ENCODE results near the gene SEMA5A.

Gene SEMA5A

DNA sequence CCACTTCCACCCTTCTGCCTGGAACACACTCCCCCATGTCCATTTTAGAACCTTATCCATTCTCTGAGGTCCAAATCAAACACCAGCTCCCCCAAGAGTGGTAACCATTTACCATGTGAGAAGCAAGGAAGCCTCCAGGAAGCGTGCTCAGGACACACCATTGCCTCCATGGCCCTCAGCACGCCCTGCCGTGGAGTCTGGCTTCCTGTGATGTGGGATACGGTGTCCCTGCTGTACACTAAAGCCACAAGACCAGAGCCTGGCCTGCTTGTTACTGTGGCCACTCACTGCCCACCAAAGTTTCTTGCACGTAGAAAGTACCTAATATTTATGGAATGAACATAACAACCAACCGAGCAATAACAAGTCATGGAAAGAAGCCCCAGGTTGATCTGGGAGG lies 151.7 kb downstream of the SEMA5A start:
- DNase-seq = no peak

DNA sequence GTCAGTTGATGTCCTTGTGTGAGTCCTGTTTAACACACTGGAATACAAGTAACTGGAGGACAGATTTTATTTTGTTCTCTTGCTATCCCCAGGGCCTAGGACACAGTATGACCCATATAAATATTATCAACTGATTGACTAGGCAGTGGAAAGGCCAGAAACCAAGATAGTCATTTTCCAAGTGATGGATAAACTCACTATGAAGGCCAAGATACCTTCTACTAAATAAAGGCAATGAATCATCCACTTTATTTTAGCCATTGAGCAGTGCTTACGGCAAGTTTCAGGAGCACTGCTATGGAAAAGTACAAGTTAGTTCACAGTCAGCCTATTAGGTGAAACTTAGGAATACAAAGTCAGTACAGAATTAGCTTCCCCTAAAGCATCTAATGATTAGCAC lies 153.2 kb downstream of the SEMA5A start:
- no peak for DNase-seq

DNA sequence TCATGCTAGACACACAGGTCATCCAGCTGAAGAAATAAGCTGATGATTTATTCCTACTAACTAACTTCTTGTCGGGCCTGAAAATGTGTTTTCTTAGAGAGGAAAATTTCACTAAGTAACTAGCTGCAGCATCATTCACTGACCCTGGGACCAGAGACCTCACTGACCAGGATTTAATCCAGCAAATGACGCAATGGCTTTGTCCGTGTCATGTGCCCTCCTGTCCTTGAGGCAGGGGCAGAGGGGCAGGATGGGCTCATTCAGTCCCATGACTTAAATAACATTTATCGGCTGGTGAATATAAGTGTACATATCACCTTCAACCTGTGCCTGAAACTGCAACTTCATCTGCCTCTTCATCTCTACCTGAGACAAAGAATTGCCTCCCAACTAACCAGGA lies 154.8 kb downstream of the SEMA5A start:
- DNase-seq = no peak

DNA sequence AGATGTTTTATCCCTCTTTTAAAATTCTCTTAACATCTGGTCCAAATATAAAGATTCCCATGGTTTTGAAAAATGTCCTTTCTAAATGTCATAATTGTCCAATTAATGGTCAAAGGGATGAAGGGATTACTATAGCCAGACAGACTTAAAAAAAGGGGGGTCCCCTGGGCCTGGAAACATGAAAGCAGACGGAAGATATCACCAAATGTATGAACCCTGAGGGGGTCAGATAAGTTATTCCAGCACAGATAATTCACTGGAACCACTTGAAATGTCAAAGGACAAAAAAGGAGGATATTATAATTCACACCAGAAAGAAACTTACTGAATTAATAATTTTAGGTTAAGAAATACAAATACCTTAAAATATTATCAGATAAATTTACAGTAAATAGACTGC lies 155.8 kb downstream of the SEMA5A start:
- no peak for DNase-seq

DNA sequence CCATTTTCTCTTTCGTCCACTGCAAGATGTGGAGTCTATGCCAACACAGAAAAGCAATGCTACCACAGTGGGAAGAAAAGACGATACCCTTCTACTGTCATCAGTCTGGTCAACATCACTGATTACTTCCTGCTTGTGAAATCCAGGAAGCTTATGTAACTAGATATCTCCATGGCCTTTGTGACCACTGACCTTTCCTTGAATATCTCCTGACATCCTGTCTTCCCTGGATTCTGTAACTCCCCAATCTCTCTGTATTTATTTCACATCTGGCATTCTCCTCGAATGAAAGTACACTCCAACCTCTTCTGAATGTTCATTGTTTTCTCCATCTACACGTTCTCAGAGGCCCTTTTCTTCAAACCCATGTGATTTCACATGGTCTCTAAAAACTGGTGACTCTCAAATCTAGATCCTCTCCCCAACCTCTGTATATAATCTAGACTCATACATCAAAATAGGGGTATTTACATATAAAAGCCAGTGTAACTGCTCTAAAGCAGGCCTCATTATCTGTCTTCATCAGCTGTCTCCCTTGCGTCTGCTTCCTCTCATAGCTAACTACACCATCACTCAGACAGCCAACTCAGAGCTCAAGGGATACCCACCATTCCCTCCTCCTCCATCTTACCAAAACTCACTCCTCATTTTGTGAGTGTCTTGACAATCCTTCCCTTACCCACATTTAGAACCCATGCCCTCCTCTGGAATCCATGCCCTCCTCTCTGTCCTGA lies 156.8 kb downstream of the SEMA5A start:
- DNase-seq = no peak

DNA sequence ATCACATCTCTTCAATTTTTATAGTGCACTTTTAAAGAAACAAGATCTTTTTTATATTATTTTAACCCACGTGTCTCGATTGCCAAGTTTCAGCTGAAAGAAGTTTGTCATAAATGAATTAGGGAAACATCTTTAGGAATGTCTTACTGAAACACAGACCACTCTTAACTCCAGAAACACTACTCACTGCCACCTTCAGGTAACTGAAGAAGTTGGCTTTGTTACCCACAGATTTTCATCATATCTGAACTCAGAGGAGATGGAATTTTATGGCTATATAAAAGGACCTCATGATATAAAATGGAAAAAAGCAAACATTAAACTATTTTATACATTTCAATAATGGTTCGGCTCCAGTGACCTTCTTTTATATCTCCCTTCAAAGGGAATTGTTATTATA lies 158.0 kb downstream of the SEMA5A start:
- DNase-seq = no peak

DNA sequence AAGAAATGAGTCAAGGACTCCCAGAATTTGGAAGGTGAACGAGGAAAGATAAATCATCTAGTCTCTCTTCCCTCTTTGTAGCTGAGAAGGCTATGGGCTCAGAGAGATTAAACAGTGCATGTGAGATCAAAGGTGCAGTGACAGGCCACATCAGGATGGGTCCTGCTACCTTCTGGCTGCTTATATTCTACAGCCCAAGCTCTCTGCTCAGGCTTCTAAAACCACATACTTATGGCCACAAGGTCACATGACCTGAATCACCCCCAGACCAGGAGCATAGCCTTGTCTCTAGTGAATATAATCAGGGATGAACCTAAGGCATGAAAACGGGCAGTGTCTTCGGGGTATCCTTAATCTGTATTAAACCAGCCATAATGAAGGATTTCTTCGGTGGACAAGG lies 158.9 kb downstream of the SEMA5A start:
- no peak for DNase-seq

DNA sequence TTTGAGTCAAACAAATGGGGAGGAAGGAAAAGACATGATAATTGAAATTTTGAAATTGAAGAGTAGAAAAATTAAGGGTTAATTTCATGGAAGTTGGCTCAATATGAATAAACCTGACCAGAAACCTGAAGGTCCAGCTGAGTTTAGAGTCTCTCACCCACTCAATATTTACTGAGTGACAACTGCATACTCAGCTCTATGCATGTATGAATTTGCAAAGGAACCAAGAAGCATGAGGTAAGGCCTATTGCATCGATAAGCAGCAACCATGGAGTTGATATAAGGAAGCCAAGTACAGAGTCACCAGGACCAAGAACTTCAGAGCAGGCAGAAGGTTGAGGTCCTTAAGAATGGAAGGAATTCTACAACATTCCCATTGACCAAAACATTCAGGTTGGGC lies 163.4 kb downstream of the SEMA5A start:
- no peak for DNase-seq

DNA sequence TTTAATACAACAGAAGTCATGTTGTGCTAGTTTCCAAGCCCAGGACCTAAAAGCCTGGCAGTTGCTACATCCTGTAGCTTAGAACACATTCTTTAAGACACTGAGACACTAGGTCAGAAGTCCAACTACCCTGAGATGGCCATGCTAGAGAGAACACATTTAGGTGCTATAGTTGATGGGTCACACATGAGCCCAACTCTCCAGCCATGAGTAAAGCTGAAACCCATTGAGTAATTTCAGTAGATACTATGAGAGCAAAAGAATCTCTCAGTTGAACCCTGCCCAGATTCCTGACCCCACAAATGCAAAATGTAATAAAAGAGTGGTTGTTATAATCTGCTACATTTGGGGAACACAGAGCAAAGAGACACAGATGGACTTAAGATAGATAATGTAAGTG lies 164.4 kb downstream of the SEMA5A start:
- no peak for DNase-seq

DNA sequence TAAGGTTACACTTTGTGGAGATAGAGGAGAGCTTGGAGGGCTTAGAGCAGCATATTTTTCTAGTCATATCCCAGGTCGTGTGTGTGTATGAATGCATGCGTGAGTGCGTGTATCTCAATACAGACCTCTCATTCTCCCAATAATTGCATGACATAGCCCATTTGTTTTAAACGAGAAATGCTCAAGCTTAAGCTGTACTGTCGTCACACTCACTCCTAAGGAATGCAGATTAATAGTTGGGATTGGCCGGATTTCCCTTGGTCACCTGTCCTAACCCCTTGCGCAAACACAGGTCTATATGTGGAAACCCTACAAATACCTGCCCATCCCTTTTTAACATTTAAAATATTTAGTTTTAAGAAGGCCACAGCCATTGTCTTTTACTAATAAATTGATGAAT lies 165.8 kb downstream of the SEMA5A start:
- DNase-seq = no peak

DNA sequence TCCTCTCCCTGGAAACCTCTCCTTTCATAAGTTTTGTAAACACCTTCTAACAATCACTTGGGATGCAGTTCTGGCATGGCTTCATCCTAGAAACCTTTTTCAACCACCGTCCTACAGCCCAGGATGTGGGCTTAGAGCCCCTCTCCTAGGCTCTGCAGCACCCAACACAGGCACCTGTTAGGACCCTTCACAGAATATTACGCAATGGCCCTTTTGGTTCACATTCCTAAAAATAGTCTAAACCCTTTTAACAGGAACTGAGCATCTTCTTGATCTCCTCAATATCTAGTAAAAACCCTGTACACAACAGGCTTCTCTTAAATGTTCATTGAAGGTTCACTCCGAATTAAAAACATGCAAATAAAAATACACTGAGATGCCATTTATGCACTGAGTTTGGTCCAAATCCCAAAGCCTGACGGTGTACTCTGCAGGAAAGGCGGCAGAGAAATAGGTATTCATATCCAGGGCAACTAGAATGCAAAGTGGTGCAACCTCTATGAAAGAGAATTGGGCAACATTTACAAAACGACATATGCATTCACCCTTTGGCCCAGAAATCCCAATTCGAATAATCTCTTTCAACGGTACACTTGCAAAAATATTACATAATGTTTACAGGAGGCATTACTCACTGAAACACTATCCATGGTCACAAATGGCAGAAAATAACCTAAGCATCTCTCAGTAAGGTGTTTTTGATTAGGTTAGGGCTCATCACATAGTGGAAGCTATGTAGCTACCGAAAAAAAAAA lies 169.3 kb downstream of the SEMA5A start:
- DNase-seq = no peak

DNA sequence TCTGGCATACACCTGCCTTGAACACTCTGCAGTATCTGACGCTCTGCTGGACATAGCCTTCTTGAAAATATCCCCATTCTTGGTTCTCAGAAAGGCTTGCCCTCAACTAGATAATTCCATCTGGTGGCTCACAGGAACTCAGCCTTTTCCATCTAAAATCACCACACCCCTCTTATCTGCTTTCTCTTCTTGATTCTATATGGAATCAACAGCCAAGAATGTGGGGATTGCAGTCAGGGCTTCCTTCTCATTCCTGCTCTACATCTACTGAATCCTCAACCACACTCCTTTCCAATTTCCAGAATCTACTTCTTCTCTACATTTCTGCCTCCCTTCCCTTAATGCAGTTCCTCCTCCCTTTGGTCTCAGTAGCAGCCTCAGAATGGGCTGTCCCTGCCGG lies 170.1 kb downstream of the SEMA5A start:
- DNase-seq = no peak

DNA sequence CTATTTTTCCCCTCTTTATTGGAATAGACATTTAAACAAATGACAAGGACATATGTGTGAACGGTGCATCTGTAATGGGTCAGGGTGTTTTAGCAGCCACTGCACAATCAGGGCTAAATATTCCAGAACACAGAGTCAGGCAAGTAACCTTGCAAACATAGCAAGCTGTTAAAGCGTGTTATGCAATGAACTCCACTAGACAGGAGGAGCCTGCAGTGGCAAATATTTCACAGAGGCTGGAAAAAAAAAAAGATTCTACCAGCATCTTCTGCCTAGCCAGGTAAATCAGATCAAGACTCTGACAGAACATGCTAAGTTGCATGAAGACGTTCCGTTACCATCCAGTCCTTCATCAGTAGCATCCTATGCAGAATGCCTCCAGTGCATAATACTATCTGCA lies 171.8 kb downstream of the SEMA5A start:
- DNase-seq = no peak

DNA sequence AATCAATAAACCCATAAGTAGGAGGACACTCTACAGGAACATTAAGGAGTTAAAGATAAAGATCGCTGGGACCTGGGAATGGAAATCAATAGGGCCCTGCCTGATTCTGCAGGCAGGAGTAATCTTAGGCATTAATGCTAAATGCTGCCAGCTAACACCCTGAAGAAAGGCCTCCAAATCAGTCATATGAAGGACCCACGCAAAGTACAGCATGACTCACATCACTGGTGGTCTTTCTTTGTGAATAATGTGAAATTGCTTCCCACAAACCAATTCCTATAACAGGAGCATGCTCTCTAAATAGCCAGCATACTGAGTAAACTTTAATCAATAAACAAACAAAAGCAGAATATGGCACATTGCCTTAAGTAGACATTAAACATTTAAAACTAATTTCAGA lies 172.3 kb downstream of the SEMA5A start:
- DNase-seq = no peak

DNA sequence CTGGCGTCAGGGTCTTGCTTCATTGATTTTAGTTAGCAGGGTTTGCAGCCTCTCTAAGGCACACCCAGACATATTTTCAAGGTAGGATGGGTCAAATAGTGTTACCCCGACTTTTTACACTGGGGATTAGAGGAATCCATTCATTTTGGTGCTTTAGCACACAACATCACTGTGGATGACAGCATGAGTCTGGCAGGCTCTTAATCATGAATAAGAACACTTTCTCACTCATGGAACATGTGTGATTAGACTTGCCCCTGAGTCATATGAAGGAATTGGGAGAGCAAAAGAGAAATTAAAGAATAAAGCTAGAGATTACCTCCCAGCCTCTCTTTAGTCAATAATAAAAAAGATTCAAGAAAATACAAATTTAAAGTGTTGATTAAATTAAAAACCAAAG lies 175.6 kb downstream of the SEMA5A start:
- no peak for DNase-seq

DNA sequence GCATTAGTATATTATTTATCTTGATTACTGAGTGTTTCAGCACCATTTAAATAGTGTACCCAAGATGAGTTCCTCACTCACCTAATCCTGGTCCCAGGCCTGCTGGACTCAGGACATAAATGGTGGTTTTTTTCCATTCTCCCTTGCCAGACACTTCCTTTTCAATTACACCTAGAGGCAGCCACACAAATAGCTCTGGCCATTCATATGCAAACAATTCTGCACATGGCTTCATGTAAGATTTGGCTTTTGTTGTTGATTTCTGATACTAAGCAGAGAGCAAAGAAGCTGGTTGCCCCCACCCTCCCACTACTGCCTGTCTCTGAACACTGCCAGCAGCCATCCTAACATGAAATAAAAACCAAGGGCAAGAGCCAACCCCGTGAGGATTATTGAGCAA lies 180.4 kb downstream of the SEMA5A start:
- DNase-seq = no peak

DNA sequence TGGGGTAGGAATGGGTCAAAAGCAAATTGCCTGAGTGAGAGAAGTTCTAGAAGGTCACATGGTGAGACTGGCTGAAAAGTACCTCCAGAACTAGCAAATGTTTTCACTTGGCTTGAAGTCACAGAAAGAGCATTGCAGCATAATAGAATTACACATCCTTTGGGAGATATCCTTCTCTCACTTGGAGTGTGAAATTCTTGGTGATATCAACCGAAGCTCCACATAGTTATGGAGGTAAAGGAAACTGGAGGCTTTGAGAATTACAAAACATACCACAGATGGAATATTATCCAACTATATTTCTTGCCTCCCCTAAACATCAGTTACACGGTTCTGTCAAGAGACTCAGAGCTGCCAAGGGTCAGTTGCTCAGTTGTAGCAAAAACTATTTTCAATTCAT lies 182.4 kb downstream of the SEMA5A start:
- DNase-seq = no peak

DNA sequence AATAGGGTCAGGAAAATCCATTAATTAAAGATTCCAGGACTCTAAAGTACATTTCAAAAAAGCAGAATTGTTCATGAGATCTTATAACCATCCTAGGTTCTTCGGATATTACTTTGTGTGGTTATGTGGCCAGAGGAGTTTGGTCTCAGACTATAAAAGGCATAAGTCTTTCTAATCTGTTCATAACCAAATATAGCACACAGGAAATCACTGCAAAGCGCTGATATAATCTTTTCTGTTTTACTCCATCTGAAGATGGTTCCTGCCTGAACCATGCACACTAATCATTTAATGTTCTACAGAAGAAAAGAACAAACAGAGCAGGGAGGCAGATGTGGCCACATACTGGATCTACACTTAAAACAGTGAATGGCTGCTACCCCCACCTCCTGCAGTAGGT lies 182.8 kb downstream of the SEMA5A start:
- DNase-seq = no peak

DNA sequence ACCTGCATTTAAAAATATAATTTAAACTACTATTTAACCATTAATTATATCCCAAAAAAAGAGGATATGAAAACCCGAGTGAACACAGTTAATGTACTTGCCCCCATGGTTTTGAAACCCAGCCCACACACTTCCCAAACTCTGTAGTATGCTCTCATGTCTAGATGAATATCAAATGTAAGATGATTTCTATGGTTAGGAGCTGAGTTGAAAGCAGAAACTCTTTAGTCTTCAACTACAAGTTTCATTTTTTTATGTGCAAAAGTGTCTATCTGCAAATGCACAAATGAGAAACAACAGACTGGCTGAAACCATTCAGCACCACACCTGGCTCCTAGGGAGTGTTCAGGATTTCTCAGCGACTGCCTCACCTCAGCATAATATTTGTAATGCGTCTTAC lies 183.3 kb downstream of the SEMA5A start:
- DNase-seq = no peak

DNA sequence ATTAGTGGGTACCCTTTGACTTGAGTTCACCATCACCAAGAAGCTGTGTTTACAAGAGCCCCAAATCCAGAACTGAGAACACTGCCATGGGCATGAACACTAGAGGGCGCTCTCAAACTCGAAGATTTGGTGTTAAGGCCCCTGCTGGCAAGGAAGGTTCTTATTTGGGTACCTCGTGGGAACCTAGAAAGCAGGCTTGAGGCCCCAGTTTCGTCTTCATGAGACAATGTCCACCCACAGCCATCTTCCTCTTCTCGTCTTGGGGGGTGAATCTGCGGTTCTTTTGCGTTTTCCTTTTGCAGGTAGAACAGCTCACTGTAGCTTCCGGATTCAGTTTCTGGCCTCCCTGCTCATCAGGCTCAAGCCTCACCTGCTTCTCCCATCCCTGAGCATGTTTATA lies 184.0 kb downstream of the SEMA5A start:
- DNase-seq = no peak

DNA sequence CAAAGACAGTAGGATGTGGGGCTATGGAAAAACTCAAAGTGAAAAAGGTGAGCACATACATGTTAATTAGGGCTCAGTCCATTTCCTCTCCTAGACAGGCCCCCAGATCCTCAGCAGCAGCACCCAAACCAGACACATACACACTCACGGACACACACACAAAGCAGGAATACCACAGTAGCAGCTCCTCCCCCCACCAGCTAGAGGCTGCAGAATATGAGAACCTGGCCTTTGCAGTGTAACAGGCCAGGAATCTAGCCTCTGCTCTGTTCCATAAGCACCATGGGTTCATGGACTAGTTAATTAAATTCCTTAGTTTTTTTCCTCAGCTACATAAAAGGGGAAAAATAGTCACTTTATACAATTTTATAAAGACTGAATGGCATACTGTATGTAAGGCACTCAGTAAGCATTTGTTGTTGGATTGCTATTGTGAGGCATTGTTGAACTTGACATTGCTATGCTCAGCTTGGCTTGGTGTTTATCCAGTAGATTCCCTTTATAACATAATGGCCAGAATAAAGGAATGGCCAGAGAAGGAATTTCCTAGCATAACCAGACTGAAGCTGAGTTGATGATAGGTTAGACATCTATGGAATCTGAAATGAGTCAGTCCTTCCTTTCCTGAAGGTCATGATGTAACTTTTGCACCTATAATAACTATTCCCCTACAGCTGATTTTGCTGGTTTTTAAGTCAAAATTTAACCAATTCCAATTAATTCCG lies 186.8 kb downstream of the SEMA5A start:
- no peak for DNase-seq

DNA sequence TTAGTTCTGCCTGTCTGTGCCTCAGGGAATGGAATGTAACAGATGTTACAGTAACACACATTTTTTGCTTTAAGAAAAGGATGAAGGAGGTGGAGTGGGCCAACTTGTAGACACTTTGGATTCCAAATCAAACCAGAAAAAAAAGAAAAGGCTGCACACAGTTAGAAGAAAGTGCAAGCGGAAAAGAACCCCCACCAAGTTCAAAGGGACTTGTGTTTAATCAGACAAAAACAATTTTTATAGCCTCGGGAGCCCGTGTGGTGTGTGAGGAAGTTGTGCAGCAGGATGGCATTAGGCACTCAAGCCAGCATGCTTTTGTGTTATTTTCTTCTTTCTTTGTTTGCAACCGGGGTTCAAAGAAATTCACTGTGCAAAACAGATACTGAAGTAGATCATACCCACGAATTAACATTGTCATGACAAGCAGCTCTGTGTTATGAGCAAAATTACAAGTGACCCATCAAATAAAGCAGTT lies 189.5 kb downstream of the SEMA5A start:
- DNase-seq = no peak

DNA sequence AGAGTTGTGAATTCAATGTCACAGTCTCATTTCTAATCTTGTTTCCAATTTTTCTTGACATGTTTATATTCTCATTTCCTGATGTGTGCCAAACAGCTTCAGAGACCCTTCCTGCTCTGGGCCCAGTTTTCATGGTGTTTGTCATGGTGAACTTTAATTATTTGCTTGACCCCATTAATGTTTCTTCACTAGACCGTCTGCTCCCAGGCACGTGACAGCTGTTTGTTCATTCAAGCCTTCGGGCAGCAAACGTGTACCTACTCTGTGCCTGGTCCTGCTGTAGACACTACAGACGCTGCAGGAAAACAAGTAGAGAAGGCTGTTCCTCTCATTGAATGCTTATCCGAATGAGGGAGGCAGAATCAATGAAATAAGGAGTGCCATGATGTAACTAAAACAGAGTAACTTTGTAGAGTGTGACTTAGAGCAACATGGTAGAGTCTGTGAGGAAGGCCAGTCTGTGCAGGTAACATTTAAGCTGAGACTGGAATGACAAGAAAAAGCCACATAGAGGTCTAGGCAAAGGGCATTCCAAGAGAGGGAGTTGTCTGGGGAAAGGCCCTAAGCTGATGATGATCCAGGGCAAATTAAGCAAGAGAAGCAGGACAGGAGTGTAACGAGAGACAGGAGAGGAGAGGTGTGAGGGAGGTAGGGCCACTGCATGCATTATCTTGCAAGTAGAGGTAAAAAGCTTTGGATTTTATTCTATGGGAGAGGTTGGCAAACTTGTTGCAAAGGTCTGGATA lies 191.4 kb downstream of the SEMA5A start:
- DNase-seq = no peak

All from activated naive CD4-positive, alpha-beta T cell treated with anti-CD3 and anti-CD28 coated beads, Interleukin-2, amount 50 U/mL, for 16 hours (primary cell).